ENCODE measurements around the gene CRLF1. TPM values are rescaled to one million over a fixed set of nuclear protein-coding genes. Genes with fewer than 3 reads are reported as not detected.
A peak's percentile ranks its signal among the peaks of the same experiment; 100 is the strongest.
"Not testable (repeated sequence)": the region's sequence is repeated elsewhere in the genome, so short reads cannot be mapped to it uniquely, and the experiment has no call there.

CRLF1 gene
- total RNA-seq, 4 donors from 2014 or later = 21.2 to 65.5 (median 47.9) TPM

- DNase-seq (ENCODE audit: low spot score in 2 of 2) = no peak
- Histone ChIP-seq H3K27ac (no peak overlapping the region), H3K4me1 (peaks cover 43% of the 10 kb centered on the region), H3K4me3 (peak overlapping the region; percentile 52), H3K36me3 (no peaks in the 10 kb centered on the region), H3K9me3 (no peaks in the 10 kb centered on the region), H3K27me3 (peaks cover 62% of the 10 kb centered on the region)
- TF ChIP-seq POLR2A (IDR thresholded peaks at IDR 0.05) (no peak), EP300 (IDR thresholded peaks at IDR 0.05) (no peak), POLR2AphosphoS5 (IDR thresholded peaks at IDR 0.05) (no peak), CTCF (IDR thresholded peaks at IDR 0.05) (no peak)
- no CpG with 5 or more reads among the region's 26 CpGs for WGBS
These were observed 2.4 kb downstream of the CRLF1 start for GRCh38 chr19:18603958-18604819.

GRCh38 chr19:18603255-18603957, 3.2 kb downstream of the CRLF1 start:
- WGBS = 47% methylated on average over 7 of the region's 32 CpGs
- Histone ChIP-seq H3K36me3 (no peaks in the 10 kb centered on the region), H3K4me3 (peak overlapping the region; percentile 52), H3K27me3 (peaks cover 62% of the 10 kb centered on the region), H3K9me3 (no peaks in the 10 kb centered on the region), H3K4me1 (peaks cover 43% of the 10 kb centered on the region), H3K27ac (no peak overlapping the region)
- no peak for DNase-seq (ENCODE audit: low spot score in 2 of 2)
- no peak for TF ChIP-seq POLR2AphosphoS5 (IDR thresholded peaks at IDR 0.05)
- peak in 1 of 2 donors; percentile 15 for TF ChIP-seq CTCF (IDR thresholded peaks at IDR 0.05)
- TF ChIP-seq POLR2A (IDR thresholded peaks at IDR 0.05) = no peak

- DNase-seq (ENCODE audit: low spot score in 2 of 2) = no peak
- Histone ChIP-seq H3K4me3 (no peak overlapping the region), H3K36me3 (no peaks in the 10 kb centered on the region), H3K27me3 (peaks cover 54% of the 10 kb centered on the region), H3K4me1 (peaks cover 30% of the 10 kb centered on the region), H3K27ac (no peak overlapping the region), H3K9me3 (no peaks in the 10 kb centered on the region)
- TF ChIP-seq EP300 (IDR thresholded peaks at IDR 0.05) = no peak
- TF ChIP-seq POLR2A (IDR thresholded peaks at IDR 0.05) = no peak
- no peak for TF ChIP-seq CTCF (IDR thresholded peaks at IDR 0.05)
- no peak for TF ChIP-seq POLR2AphosphoS5 (IDR thresholded peaks at IDR 0.05)
- WGBS = 80% methylated on average over 4 of the region's 4 CpGs
These were observed 4.7 kb downstream of the CRLF1 start for GRCh38 chr19:18601875-18602274.

GRCh38 chr19:18600692-18601397, 5.8 kb downstream of the CRLF1 start:
- 94% methylated on average over 15 of the region's 15 CpGs for WGBS
- not testable (repeated sequence) for H3K4me3 ChIP-seq; DNase-seq (ENCODE audit: low spot score in 2 of 2); H3K36me3 ChIP-seq; H3K9me3 ChIP-seq; H3K27ac ChIP-seq
- Histone ChIP-seq H3K27me3 (peaks cover 47% of the 10 kb centered on the region), H3K4me1 (peaks cover 23% of the 10 kb centered on the region)

- Histone ChIP-seq H3K27me3 (peaks cover 33% of the 10 kb centered on the region), H3K4me3 (no peak overlapping the region), H3K36me3 (no peaks in the 10 kb centered on the region), H3K4me1 (peaks cover 20% of the 10 kb centered on the region), H3K27ac (no peak overlapping the region), H3K9me3 (no peaks in the 10 kb centered on the region)
- no peak for DNase-seq (ENCODE audit: low spot score in 2 of 2)
- 92% methylated on average over 5 of the region's 20 CpGs for WGBS
- TF ChIP-seq POLR2AphosphoS5 (IDR thresholded peaks at IDR 0.05) = no peak
- no peak for TF ChIP-seq EP300 (IDR thresholded peaks at IDR 0.05)
- no peak for TF ChIP-seq POLR2A (IDR thresholded peaks at IDR 0.05)
- no peak for TF ChIP-seq CTCF (IDR thresholded peaks at IDR 0.05)
These were observed 7.1 kb downstream of the CRLF1 start for GRCh38 chr19:18599485-18599884.
